CD8-positive, alpha-beta memory T cell (primary cell): ENCODE results near the gene SCG2. TPM values are rescaled to one million over a fixed set of nuclear protein-coding genes. Genes with fewer than 3 reads are reported as not detected.
A peak's percentile ranks its signal among the peaks of the same experiment; 100 is the strongest.

Experiments used
- CTCF ChIA-PET: fragments of 350-600 bp; sonication (Branson Sonifier 250); formaldehyde crosslinking; loops from one replicate; lab custom pipeline; 2021; ENCODE audit warnings: antibody characterized with exemption; lab: Charles Lee
- POLR2A ChIA-PET: fragments of 350-600 bp; sonication (Branson Sonifier 250); formaldehyde crosslinking; loops from one replicate; lab custom pipeline; 2021; ENCODE audit warnings: antibody characterized with exemption; lab: Charles Lee
- DNase-seq, 5 donors: peaks; one replicate each; pipeline versions ENCODE4 v3.0.0 to v3.0.0-alpha.2; 2020 to 2022; ENCODE audit warnings: mixed read lengths in 1 of 5
- H3K27ac ChIP-seq: one replicate; pipeline ENCODE4 v1.7.0; 2013; ENCODE audit warnings: low read depth, mild to moderate bottlenecking, low read length, moderate library complexity
- H3K27me3 ChIP-seq: 2 replicates; pipeline ENCODE4 v1.7.0; 2013; ENCODE audit warnings: low read length, mild to moderate bottlenecking; ENCODE audit not compliant: insufficient read depth, poor library complexity, severe bottlenecking
- H3K36me3 ChIP-seq: 2 replicates; pipeline ENCODE4 v1.7.0; 2013; ENCODE audit warnings: mild to moderate bottlenecking, low read length, moderate library complexity; ENCODE audit not compliant: insufficient read depth
- H3K4me1 ChIP-seq: 2 replicates; pipeline ENCODE4 v1.7.0; 2013; ENCODE audit warnings: mild to moderate bottlenecking, low read length, moderate library complexity; ENCODE audit not compliant: insufficient read depth
- H3K4me3 ChIP-seq: 2 replicates; pipeline ENCODE4 v1.7.0; 2013; ENCODE audit warnings: mild to moderate bottlenecking, low read length
- H3K9me3 ChIP-seq: 2 replicates; pipeline ENCODE4 v1.7.0; 2013; ENCODE audit warnings: mild to moderate bottlenecking, low read length
- H3K27ac Mint-ChIP-seq, 8 donors: one replicate each; pipeline ENCODE4 v1.8.0; 2020 to 2021; ENCODE audit warnings: mixed read lengths in 8 of 8, mild to moderate bottlenecking in 6 of 8, inconsistent platforms in 3 of 8, moderate library complexity in 3 of 8
- H3K27me3 Mint-ChIP-seq, 2 donors: one replicate each; pipeline ENCODE4 v1.8.0; 2020 to 2021; ENCODE audit warnings: mixed read lengths in 2 of 2, mild to moderate bottlenecking in 1 of 2, moderate library complexity in 1 of 2
- H3K36me3 Mint-ChIP-seq, 3 donors: one replicate each; pipeline ENCODE4 v1.8.0; 2020 to 2021; ENCODE audit warnings: mixed read lengths in 3 of 3, inconsistent platforms in 1 of 3, mild to moderate bottlenecking in 1 of 3
- H3K4me1 Mint-ChIP-seq, 3 donors: one replicate each; pipeline ENCODE4 v1.8.0; 2020 to 2021; ENCODE audit warnings: mixed read lengths in 3 of 3, inconsistent platforms in 1 of 3, mild to moderate bottlenecking in 1 of 3
- H3K4me3 Mint-ChIP-seq, 7 donors: one replicate each; pipeline ENCODE4 v1.8.0; 2020 to 2021; ENCODE audit warnings: mixed read lengths in 7 of 7, mild to moderate bottlenecking in 6 of 7, moderate library complexity in 4 of 7, inconsistent platforms in 2 of 7
- H3K9me3 Mint-ChIP-seq, 5 donors: one replicate each; pipeline ENCODE4 v1.8.0; 2020 to 2022; ENCODE audit warnings: mixed read lengths in 5 of 5, mild to moderate bottlenecking in 3 of 5, moderate library complexity in 2 of 5, inconsistent platforms in 1 of 5
- polyA plus RNA-seq: library from polyadenylated mRNA; unstranded; fragments of 300-500 nt; fragmentation: Illumina TruSeq; gene quantifications from one replicate; pipeline ENCODE4 v1.2.3, GENCODE V29; 2021
- total RNA-seq, 2 experiments: library from RNA; stranded (reverse); gene quantifications; one replicate each; pipeline ENCODE4 v1.2.3, GENCODE V29; 2021

The SCG2 gene
- total and polyA plus RNA-seq, 3 experiments from 2014 or later = not detected

GRCh38 chr2:223585666-223586065 lies 16.5 kb downstream of the SCG2 start:
- no peaks in the 10 kb centered on the region for H3K4me1 ChIP-seq
- H3K9me3 ChIP-seq = no peaks in the 10 kb centered on the region
- peaks cover 2 to 3% of the 10 kb centered on the region in 2 donors for H3K27me3 Mint-ChIP-seq
- no peak overlapping the region for H3K27ac ChIP-seq
- H3K27me3 ChIP-seq = no peaks in the 10 kb centered on the region
- ChIA-PET CTCF (no interaction called here), POLR2A (no interaction called here)
- no peak overlapping the region for H3K4me3 Mint-ChIP-seq
- no peaks in the 10 kb centered on the region for H3K9me3 Mint-ChIP-seq
- DNase-seq = no peak
- H3K4me1 Mint-ChIP-seq = peaks cover 0 to 5% (median 0%) of the 10 kb centered on the region in 3 donors
- no peaks in the 10 kb centered on the region for H3K36me3 Mint-ChIP-seq
- no peak overlapping the region for H3K27ac Mint-ChIP-seq
- no peaks in the 10 kb centered on the region for H3K36me3 ChIP-seq
- H3K4me3 ChIP-seq = no peak overlapping the region

- no peak overlapping the region for H3K27ac Mint-ChIP-seq
- peak overlapping the region in 1 of 7 donors; percentile 11 for H3K4me3 Mint-ChIP-seq
- no peak for DNase-seq
- H3K27ac ChIP-seq = no peak overlapping the region
- no peak overlapping the region for H3K4me3 ChIP-seq
- ChIA-PET POLR2A (no interaction called here), CTCF (no interaction called here)
- H3K36me3 ChIP-seq = no peaks in the 10 kb centered on the region
- H3K27me3 Mint-ChIP-seq = peaks cover 3 to 5% of the 10 kb centered on the region in 2 donors
- no peaks in the 10 kb centered on the region for H3K4me1 ChIP-seq
- H3K27me3 ChIP-seq = no peaks in the 10 kb centered on the region
- H3K9me3 Mint-ChIP-seq = no peaks in the 10 kb centered on the region
- no peaks in the 10 kb centered on the region for H3K36me3 Mint-ChIP-seq
- H3K4me1 Mint-ChIP-seq = peaks cover 0 to 7% (median 0%) of the 10 kb centered on the region in 3 donors
- H3K9me3 ChIP-seq = no peaks in the 10 kb centered on the region
Measured at GRCh38 chr2:223582001-223582400, 20.2 kb downstream of the SCG2 start.

- Mint-ChIP-seq H3K9me3 (no peaks in the 10 kb centered on the region), H3K4me1 (peaks cover 0 to 7% (median 0%) of the 10 kb centered on the region in 3 donors), H3K27ac (no peak overlapping the region), H3K36me3 (no peaks in the 10 kb centered on the region), H3K27me3 (peaks cover 3 to 7% of the 10 kb centered on the region in 2 donors), H3K4me3 (no peak overlapping the region)
- Histone ChIP-seq H3K4me3 (no peak overlapping the region), H3K27me3 (no peaks in the 10 kb centered on the region), H3K36me3 (no peaks in the 10 kb centered on the region), H3K9me3 (no peaks in the 10 kb centered on the region), H3K4me1 (no peaks in the 10 kb centered on the region), H3K27ac (no peak overlapping the region)
- DNase-seq = no peak
- ChIA-PET CTCF (no interaction called here), POLR2A (no interaction called here)
Measured at GRCh38 chr2:223580951-223581350, 21.2 kb downstream of the SCG2 start.

GRCh38 chr2:223578846-223579245 lies 23.3 kb downstream of the SCG2 start:
- Histone ChIP-seq H3K27me3 (no peaks in the 10 kb centered on the region), H3K9me3 (no peaks in the 10 kb centered on the region), H3K4me3 (no peak overlapping the region), H3K27ac (no peak overlapping the region), H3K36me3 (no peaks in the 10 kb centered on the region), H3K4me1 (no peaks in the 10 kb centered on the region)
- CTCF ChIA-PET = no interaction called here
- Mint-ChIP-seq H3K4me3 (no peak overlapping the region), H3K4me1 (peaks cover 0 to 7% (median 0%) of the 10 kb centered on the region in 3 donors), H3K9me3 (peaks cover 0 to 4% (median 0%) of the 10 kb centered on the region in 5 donors), H3K36me3 (no peaks in the 10 kb centered on the region), H3K27ac (no peak overlapping the region), H3K27me3 (peaks cover 0 to 7% of the 10 kb centered on the region in 2 donors)
- no peak for DNase-seq
- POLR2A ChIA-PET = no interaction called here

GRCh38 chr2:223576873-223577272 lies 25.3 kb downstream of the SCG2 start:
- Histone ChIP-seq H3K27me3 (no peaks in the 10 kb centered on the region), H3K4me3 (no peak overlapping the region), H3K36me3 (no peaks in the 10 kb centered on the region), H3K27ac (no peak overlapping the region), H3K9me3 (no peaks in the 10 kb centered on the region), H3K4me1 (no peaks in the 10 kb centered on the region)
- Mint-ChIP-seq H3K4me3 (no peak overlapping the region), H3K27ac (no peak overlapping the region), H3K4me1 (peaks cover 0 to 7% (median 0%) of the 10 kb centered on the region in 3 donors), H3K9me3 (peaks cover 0 to 4% (median 0%) of the 10 kb centered on the region in 5 donors), H3K27me3 (peaks cover 0 to 5% of the 10 kb centered on the region in 2 donors), H3K36me3 (no peaks in the 10 kb centered on the region)
- POLR2A ChIA-PET = no interaction called here
- DNase-seq = no peak
- CTCF ChIA-PET = no interaction called here

GRCh38 chr2:223570784-223571183 lies 31.4 kb downstream of the SCG2 start:
- Mint-ChIP-seq H3K27ac (no peak overlapping the region), H3K9me3 (peaks cover 0 to 4% (median 0%) of the 10 kb centered on the region in 5 donors)

GRCh38 chr2:223566396-223566795 lies 35.8 kb downstream of the SCG2 start:
- Histone ChIP-seq H3K9me3 (no peaks in the 10 kb centered on the region), H3K27me3 (no peaks in the 10 kb centered on the region), H3K4me3 (no peak overlapping the region), H3K4me1 (no peaks in the 10 kb centered on the region), H3K27ac (no peak overlapping the region), H3K36me3 (no peaks in the 10 kb centered on the region)
- ChIA-PET POLR2A (no interaction called here), CTCF (no interaction called here)
- H3K27ac Mint-ChIP-seq = no peak overlapping the region
- no peaks in the 10 kb centered on the region for H3K4me1 Mint-ChIP-seq
- DNase-seq = no peak
- H3K9me3 Mint-ChIP-seq = peaks cover 0 to 2% (median 0%) of the 10 kb centered on the region in 5 donors
- H3K36me3 Mint-ChIP-seq = no peaks in the 10 kb centered on the region
- peaks cover 3 to 8% of the 10 kb centered on the region in 2 donors for H3K27me3 Mint-ChIP-seq
- H3K4me3 Mint-ChIP-seq = no peak overlapping the region

More at GRCh38 chr2:223570784-223571183, 31.4 kb downstream of the SCG2 start:
- H3K36me3 ChIP-seq = no peaks in the 10 kb centered on the region
- no peak for DNase-seq
- H3K27ac ChIP-seq = no peak overlapping the region
- H3K36me3 Mint-ChIP-seq = no peaks in the 10 kb centered on the region
- peaks cover 3 to 8% of the 10 kb centered on the region in 2 donors for H3K27me3 Mint-ChIP-seq
- ChIA-PET CTCF (no interaction called here), POLR2A (no interaction called here)
- no peaks in the 10 kb centered on the region for H3K4me1 ChIP-seq
- no peaks in the 10 kb centered on the region for H3K27me3 ChIP-seq
- H3K4me3 ChIP-seq = no peak overlapping the region
- no peaks in the 10 kb centered on the region for H3K4me1 Mint-ChIP-seq
- no peaks in the 10 kb centered on the region for H3K9me3 ChIP-seq
- H3K4me3 Mint-ChIP-seq = no peak overlapping the region

- Mint-ChIP-seq H3K27ac (no peak overlapping the region), H3K4me1 (no peaks in the 10 kb centered on the region), H3K4me3 (no peak overlapping the region), H3K36me3 (no peaks in the 10 kb centered on the region), H3K9me3 (peaks cover 0 to 2% (median 0%) of the 10 kb centered on the region in 5 donors), H3K27me3 (peaks cover under 1 to 2% of the 10 kb centered on the region in 2 donors)
- H3K4me1 ChIP-seq = no peaks in the 10 kb centered on the region
- no peaks in the 10 kb centered on the region for H3K36me3 ChIP-seq
- DNase-seq = no peak
- CTCF ChIA-PET = no interaction called here
- H3K4me3 ChIP-seq = no peak overlapping the region
- POLR2A ChIA-PET = no interaction called here
- H3K27me3 ChIP-seq = no peaks in the 10 kb centered on the region
- no peak overlapping the region for H3K27ac ChIP-seq
- H3K9me3 ChIP-seq = no peaks in the 10 kb centered on the region
Measured at GRCh38 chr2:223563462-223563861, 38.7 kb downstream of the SCG2 start.
